ENCODE measurements around the gene SEC14L6.

DNA sequence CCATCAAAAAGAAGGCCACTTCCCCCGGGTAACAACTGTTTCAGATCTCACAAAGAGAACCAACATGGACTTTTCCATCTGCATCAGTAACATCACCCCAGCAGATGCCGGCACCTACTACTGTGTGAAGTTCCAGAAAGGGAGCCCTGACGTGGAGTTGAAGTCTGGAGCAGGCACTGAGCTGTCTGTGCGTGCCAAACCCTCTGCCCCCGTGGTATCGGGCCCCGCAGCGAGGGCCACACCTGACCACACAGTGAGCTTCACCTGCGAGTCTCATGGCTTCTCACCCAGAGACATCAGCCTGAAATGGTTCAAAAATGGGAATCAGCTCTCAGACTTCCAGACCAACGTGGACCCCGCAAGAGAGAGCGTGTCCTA lies 3.7 kb downstream of the SEC14L6 start:
- TF ChIP-seq, protein P1, sequence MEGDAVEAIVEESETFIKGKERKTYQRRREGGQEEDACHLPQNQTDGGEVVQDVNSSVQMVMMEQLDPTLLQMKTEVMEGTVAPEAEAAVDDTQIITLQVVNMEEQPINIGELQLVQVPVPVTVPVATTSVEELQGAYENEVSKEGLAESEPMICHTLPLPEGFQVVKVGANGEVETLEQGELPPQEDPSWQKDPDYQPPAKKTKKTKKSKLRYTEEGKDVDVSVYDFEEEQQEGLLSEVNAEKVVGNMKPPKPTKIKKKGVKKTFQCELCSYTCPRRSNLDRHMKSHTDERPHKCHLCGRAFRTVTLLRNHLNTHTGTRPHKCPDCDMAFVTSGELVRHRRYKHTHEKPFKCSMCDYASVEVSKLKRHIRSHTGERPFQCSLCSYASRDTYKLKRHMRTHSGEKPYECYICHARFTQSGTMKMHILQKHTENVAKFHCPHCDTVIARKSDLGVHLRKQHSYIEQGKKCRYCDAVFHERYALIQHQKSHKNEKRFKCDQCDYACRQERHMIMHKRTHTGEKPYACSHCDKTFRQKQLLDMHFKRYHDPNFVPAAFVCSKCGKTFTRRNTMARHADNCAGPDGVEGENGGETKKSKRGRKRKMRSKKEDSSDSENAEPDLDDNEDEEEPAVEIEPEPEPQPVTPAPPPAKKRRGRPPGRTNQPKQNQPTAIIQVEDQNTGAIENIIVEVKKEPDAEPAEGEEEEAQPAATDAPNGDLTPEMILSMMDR (IDR thresholded peaks at IDR 0.05), result no peak
- TF ChIP-seq POLR2A (IDR thresholded peaks at IDR 0.05), result no peak

Data from lower leg skin (tissue), 3 donors.